Activated CD4-positive, CD25-positive, alpha-beta regulatory T cell (primary cell): ENCODE data around the gene ELOVL5.

Experiments
- DNase-seq, 4 experiments: peaks; one replicate each; lab custom pipeline; 2025; lab: John Stamatoyannopoulos, UW

Gene ELOVL5

DNA sequence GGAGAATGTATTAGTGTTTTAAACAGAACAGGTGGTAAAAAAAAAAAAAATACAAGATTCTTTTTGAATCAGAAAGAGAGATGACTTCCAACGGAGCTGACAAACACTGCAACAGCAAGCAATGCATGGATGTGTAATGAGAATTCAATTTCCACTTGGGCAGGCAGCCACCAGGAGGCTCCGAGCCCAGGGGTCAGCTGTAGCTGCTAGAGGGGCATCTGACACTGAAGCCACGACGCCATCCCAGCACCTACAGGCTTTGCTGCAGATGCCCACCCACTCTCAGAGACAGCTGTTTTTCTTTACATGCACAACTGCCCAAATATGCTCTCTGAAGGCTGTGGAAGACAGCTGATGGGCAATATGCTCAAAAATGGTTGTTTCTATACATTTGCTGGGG lies 75.4 kb downstream of the ELOVL5 start:
- DNase-seq: no peak

DNA sequence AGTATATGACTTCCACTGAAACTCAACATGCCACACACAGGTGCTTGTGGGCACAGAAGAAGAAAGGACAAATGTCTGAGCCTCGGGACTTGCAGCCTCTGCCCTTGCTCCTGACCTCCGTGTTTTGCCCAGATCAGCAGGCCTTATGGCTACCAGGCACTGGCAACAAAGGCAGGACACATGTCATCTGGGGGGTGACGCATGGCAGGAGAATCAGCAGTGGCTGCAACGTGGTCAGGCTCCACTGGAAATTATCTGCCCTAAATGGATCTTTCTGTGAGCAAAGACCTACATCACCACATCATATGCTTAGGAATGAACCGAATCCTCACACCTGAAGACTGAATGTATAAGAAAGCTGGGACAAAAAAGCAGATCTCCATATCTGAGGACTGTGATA lies 78.9 kb downstream of the ELOVL5 start:
- no peak for DNase-seq

DNA sequence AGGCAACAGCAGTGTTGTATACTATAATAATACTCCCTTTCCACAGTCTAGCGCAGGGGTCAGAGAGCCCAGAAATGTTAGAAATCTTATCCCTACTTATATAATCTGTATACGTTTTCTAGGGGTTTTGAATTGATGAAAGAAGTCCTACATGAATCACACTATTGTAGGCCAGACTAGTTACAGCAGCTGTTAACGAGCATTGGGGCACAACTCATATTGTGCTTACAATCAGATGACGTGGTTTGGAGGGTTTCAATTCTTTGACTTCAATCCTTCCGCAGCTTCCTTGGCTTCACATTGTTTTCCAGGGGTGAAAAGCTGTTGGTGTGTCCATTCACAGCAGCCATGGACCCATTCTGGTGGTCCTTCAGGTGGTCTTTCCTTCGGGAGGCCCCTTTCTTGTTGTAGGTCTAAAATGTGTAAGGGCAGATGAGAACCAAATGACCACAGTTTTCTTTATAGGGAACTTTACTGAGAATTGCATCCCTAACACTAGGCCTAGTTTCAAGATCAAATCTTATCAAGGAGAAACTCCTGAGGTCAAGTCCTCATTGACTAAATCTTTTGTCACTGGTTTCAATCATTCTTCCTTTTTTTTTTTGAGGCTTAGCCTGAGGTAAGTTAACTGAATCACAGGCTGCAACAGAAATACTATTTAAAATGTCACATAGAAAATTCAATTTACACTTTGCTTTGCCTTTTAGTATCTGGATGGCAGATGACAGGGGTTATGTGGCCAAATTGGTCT lies 79.7 kb downstream of the ELOVL5 start:
- DNase-seq: no peak

DNA sequence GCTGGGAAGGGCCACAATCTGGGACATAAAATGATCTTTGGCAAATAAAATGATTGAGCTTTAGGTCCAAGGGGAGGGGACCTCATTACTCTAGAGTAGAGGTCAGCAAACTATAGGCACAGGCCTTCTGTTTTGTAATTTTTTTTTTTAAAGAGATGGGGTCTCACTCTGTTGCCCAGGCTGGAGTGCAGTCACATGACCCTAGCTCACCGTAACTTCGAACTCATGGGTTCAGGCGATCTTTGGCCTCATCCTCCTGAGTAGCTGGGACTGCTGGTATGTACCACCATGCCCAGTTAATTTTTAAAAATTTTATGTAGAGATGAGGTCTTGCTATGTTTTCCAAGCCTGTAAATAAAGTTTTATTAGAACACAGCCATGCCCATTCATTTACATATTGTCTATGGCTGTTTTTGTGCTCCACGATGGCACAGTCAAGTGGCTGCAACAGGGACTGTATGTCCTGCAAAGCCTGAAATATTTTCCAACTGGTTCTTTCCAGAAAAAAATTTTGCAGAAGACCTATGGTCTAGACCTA lies 82.1 kb downstream of the ELOVL5 start:
- DNase-seq: no peak

DNA sequence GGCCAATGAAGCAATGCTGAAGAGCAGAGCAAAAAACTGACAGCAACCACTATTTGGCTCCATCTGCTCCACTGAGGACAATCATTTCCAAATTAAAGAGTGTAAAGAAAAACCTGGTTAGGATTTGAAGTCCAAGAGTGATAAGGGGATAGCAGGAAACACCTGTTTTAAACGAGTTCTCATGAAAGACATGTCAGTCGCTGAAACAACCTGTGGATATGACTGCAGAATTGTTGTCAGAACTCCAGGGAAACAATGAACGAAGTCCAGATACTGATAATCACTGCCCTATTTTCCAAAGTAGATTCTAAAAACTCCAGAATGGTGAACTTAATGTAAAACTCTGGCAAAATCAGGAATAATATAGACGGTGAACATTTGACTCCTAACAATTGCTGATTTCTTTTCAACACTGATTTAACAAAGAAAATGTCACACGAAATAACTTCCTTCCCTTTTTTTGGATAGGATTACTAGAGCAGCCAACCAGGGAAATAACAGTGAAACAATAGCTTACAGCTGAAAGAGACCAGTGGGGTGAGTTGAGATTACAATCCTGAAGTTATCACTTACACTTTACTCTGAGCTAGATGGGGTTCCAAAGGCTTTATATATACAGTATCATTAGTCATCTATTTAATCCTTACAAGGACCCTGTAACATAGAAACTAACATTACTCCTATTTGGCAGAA lies 83.7 kb downstream of the ELOVL5 start:
- no peak for DNase-seq

DNA sequence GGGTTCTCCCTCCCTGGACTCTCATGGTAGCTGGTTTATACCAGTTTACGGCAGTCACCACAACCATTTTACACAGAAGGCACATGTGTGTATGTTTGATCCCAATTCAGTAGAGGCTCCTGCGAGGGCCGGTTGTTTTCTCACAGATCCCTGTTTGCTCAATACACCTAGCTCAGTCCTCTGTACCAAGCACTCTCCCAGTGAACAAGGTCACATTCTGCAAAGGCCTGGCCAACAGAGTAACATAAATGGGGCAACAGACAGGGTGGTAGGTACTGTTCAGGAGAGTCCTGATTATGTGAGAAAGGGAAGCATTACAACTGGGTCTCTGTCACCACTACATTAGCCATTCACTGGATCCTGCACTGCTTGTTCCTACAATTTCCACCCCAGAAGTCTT lies 84.4 kb downstream of the ELOVL5 start:
- DNase-seq: no peak

DNA sequence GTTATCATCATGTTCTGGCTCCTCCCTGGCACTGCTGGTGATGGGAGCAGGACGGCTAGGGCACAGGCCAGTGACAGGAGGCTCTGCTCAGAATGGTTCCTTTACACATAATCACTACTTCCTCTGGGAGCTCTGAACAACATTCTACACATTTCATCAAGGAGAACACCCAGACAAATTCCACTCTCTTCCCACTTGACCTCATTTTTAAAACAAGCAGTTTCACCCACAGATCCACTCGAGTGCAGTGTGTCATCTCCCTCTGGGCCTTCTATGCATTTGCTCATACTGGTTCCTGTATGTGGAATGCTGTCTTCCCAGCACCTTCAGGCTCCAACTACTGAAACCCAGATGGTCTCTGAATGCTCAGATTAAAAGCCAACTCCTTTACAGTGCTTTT lies 84.8 kb downstream of the ELOVL5 start:
- DNase-seq: no peak

DNA sequence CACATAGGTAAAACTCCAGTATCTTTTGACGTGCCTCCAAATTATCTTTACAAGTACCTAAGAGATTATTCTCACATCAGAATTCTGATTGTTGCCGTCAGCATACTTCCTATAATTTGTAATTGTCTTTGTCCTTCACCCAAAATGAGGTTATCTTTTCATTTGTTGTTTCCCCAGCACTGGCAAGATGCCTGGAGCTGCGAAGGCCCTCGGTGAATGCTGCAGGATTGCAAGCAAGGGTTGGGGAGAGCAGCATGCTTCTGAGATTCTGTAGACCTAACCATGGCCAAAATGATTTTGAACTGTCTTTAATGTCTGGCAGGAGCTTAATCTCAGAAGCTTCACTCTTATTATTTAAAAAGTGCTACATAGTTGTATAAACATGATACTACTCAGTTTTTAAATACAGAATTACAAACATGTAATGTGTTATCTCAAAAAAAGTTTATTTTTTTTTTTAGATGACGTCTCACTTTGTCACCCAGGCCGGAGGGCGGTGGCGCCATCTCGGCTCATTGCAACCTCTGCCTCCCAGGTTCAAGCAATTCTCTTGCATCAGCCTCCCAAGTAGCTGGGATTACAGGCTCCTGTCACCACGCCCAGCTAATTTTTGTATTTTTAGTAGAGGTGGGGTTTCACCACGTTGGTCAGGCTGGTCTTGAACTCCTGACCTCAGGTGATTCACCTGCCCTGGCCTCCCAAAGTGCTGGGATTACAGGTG lies 88.7 kb downstream of the ELOVL5 start:
- no peak for DNase-seq

DNA sequence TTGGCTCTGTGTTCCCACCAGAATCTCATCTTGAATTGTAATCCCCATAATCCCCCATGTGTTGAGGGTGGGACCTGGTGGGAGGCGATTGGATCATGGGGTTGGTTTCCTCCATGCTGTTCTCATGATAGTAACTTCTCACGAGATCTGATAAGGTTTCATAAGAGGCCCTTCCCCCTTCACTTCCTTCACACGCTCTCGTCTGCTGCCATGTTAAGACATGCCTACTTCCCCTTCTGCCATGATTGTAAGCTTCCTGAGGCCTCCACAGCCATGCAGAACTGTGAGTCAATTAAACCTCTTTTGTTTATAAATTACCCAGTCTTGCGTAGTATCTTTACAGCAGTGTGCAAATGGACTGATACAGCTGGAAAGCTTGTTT lies 90.0 kb downstream of the ELOVL5 start:
- no peak for DNase-seq

DNA sequence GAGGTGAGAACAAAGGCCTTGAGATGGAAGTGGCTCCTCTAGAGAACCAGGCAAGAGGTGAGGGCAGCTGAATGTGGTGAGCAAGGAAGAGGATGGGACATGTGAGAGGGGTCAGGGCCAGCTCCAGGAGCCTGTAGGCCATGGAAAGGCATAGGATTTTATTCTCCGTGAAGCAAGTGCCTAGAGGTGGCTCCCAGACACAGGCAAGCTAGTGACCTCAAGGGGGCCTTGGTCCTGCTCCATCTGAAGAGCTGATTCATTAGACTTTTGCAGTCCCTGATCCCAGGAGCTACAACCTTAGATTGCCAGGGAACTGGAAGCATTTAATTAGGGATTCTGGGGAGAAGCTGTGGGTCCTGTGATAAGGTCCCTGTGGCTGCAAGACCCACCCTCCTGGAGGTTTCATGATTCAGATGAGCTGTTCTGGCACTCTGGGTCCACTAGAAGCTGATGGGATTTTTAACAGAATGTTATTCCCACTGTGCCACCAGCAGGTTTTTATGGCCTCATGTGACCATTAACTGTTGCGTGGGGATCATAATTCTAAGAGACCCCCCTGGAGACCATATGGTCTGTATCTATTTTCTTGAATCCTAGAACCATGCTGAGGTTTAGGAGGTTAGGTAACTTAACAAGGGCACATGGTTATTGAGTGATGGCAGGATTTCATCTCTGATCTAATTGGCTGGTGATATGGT lies 90.5 kb downstream of the ELOVL5 start:
- no peak for DNase-seq

DNA sequence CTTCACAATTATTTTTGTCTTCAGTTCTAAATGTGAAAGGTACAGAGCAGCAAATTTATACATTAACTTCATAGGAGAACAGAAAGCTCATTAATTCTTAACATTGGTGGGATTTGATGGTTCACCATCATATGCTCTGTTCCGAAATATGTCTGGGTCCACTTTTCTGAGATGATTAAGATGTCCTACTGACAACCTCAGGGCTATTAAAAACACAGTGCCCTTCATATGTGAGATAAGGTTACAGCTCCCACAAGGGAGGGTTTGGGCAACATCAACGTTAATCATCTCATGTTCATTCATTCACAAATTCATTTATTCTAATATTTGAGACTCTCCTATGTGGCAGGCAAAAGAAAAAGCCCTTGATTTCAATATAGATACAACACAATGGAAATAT lies 91.2 kb downstream of the ELOVL5 start:
- DNase-seq: no peak

DNA sequence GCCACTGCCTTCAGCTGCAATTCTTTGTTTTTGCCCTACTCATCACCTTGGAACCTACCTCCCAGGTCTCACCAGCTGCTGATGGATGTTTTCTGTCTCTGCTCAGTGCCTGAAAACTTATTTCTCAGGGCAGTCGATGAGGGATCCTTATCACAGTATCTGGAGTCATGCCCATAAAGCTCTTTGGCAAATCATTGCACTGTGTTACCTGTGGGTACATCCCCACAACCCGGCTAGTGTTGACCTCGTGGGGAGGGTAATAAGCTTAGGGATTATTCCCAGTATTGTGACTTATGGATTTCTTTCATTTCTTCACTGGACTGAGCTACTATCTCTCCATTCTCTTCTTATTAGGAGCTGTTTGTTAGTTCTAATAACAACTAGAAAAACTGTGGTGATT lies 91.7 kb downstream of the ELOVL5 start:
- DNase-seq: no peak

DNA sequence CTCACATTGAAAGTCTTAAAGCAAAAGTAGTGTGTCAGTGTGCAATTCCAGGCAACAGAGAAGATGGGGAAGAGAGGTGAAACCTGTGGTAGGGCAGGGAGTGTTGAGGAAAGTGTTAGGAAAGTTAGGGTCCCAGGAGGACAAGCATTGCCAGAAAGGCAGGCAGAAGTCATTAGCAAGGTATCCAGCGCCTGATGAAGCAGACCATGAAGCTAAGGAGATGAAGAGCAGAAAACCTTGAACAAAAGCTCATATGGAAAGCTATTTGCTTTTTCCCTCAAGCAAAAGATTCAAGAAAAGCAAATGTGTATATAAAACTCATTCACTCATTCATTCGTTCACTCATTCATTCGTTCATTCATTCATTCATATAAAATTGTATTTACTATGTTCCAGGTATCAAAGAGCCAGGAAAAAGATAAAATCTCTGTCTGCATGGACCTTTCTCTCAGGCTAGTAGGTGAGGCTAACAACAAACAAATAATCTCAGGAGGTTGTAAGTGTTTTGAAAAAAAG lies 96.5 kb downstream of the ELOVL5 start:
- DNase-seq: no peak

DNA sequence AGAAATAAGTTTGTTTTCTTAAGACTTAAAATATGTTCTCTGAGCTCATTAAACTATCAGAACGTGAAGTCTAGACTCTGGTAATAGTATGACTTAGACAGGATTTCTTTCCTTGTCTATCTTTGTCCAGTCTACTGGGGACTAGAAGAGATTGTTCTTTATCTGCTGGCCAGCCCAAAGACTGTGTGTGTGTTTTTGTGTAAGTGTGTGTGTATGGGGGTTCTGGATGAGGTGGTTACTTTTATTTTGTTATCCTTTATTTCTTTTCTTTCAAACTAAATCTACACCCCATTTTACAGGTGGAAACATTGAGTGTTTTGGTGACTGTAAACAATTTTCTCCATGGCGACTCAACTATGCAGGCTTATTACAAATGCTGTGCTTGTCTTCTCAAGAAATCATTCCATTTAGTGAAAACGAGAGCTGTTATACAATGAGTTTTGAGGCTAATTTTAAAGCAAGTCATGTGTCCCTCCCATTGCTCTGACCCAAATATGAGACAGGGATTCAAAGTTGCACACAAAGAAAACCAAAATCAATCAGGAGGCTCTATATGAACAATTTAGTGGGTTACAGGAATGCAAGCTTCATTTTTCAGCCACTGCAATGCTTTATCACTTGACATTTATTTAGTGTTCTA lies 97.6 kb downstream of the ELOVL5 start:
- no peak for DNase-seq

DNA sequence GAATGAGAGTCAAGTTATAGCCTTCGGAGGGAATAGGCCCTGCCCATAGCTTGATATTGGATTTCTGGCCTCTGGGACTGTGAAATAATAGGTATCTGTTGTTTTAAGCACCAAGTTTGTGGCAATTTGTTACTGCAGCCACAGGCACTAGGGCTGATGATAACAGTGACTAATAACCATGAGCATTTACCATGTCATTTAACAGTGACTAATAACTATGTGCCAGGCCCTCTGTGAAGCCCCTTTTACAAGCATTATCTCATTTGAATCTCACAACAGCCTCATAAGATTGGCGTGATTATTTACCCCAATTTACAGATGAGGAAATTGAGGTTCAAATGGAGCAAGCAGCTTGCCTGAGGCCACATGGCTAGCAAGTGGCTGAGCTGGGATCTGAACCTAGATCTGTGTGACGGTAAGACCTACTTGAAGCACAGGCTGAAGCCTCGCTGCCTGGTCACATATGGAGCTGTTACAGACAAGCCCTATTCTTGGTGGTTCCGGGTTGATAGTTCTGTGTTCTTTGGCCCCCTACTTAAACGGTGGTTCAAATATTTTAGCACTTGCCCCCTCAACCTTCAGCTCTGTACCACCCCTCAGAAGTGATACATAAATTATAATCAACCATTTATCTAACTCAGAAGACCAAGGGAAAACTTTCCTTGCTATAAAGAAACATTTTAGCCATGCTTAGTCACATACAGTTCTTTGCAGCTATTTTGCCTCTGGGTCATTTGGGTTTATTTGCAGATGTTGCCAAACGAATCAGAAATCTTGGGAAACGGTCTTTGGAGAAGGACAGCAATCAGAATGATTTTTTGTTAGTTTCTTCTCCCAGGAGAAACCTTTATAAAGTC lies 98.3 kb downstream of the ELOVL5 start:
- DNase-seq: no peak

DNA sequence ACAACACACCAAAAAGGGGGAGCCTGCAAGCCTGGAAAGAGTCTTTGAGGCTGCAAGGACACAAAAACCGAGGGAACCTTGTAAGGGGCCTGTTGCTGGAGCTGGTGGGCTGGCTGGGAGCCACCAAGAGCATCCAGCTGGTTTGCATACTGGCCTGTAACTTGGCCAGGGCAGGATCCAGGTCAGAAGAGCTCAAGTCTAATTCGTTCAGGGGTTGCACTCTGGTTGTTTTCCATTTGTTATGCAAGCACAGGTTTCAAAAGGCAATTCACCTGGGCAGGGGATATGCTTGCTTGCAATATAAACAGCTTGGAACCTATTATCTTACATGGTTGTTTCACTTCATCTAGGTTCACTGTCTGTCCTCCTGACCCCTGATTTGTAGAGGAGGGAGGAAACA lies 101.8 kb downstream of the ELOVL5 start:
- DNase-seq: no peak

DNA sequence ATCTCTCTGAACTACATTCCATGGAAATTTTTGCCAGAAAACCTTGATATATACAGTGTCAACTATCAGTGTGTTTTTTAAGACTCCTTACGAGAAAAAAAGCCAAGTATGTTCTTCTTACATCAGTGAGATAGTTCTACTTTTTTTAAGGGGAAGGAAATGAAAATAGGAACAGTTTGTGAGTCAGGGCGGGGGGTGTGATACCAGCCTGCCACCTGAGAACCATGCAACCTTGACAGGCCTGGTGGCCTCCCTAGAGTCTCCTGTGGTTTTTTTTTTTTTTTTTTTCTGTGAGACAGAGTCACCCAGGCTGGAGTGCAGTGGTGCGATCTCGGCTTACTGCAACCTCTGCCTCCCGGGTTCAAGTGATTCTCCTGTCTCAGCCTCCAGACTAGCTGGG lies 103.8 kb downstream of the ELOVL5 start:
- peak in 1 of 4 experiments; percentile 2 for DNase-seq

DNA sequence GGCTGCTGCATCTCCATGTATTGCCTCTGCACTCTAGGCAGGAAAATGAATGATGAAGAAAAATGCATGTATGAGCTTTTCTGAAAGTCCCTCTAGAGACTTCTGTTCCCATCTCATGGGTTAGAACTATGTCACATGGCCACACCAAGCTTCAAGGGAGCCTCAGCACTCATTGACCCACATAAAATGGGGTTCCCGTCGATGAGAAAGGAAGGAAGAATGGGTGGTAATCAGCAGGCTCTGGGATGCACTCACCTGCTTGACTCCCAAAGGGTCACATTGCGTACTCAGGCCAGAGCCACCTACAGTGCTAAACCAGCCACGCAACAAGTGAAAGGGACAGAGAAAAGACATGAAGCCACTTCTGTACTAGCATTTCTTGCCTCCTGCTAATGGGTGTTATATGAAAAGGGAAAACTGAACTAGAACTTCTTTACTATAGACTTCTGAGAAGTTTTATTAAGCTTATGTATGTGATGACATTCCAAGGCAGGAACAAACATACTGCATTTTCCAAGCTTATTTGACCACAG lies 104.3 kb downstream of the ELOVL5 start:
- no peak for DNase-seq

DNA sequence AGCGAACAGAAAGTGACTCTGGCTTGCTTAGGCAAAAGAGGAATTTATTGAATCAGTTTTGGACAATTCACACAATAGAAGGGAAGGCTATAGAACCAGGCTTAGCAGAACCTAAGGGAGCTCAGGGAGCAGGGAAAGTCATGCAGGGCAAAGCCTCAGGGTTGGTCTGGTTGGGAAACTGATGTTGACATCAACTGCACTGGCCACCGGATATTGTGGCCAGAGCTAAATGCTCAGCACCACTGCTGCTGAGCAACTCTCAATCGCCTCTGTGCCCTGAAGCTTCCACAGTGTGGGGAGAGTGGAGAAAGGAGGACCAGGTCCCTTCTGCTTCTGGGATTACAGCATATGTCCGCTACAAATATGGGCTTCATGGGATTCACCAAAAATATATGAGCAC lies 106.8 kb downstream of the ELOVL5 start:
- DNase-seq: no peak

DNA sequence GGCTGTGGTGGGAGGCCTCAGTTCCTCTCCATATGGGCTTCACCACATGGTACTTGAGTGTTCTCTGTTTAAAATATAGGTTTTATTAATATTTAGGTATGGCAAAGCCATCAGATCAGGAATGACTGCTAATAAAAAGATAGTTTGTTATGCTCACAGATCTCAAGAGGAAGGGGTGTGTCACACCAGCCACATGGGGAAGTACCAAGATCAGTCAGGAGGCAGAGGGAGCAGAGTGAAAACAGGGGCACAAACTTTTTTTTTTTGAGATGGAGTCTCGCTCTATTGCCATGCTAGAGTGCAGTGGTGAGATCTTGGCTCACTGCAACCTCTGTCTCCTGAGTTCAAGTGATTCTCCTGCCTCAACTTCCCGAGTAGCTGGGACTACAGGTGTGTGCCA lies 108.0 kb downstream of the ELOVL5 start:
- DNase-seq: no peak
